SHP77 treated with DMSO at 0.1 percent for 48 hours (cell line): ENCODE results near the gene ADCY4.

Experiments
- DNase-seq: peaks from one replicate; lab custom pipeline; 2025; lab: John Stamatoyannopoulos, UW

The ADCY4 gene

DNA sequence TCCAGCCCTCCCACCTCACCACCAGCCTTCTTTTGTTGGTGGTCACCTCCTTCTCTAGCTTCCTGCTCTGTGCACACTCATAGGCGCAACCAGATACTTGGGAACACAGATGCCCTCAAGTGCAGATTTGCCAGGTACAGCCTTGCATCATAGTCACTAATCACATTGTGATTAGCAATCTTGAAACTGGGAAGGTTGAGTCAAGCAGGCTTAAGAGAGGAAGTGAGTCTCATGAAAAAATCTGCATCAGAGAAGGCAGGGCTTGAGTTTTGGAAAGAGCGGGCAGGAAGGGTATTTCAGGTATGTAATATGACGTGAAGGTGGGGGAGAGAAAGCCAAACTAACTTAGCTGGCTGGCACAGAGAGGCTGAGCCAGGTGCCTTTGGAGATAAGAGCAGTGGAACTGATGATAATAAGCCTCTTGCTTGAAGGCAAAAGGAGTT lies 60.7 kb downstream of the ADCY4 start:
- no peak for DNase-seq

DNA sequence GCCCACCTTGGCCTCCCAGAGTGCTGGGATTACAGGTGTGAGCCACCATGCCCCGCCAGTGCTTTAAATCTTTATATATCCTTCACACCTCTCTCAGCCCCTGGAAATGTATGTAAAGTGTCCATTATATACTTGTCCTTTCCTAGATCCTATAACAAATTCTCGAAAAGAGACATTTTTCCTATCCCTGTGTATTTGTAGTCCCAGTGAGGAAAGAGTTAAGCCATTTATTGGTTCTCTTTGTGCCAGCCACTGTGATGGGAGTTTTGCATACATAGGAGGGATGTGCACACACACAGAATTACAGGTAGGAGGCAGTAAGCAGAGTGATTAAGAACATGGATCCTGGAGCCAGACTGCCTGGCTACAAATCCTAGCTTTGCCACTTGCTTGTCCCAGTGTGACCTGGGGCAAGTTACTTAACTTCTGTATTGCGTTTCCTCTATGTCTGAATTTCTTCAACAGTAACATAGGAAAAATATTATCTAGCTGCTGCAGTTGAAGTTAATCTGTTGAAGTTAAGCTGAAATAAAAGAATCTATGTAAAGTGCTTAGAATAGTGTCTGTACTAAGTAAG lies 61.4 kb downstream of the ADCY4 start:
- no peak for DNase-seq

DNA sequence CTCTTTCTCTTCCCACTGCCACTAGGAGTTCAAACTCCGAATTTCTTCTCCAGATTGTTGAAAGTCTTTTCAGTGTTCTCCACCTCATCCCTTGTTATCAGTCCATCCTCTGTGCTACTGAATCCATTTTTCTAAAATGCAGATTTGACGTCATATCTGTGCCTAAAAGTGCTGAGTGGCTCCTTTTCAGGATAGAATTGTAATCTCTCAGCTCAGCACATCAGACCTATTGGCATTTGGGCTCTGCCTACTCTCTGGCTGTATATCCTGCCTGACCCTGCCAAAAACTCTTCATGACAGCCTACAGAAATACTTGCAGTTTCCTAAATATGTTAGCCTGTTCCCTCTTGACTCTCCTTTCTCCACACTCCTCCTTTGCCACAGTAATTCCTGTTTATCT lies 62.4 kb downstream of the ADCY4 start:
- DNase-seq: no peak

DNA sequence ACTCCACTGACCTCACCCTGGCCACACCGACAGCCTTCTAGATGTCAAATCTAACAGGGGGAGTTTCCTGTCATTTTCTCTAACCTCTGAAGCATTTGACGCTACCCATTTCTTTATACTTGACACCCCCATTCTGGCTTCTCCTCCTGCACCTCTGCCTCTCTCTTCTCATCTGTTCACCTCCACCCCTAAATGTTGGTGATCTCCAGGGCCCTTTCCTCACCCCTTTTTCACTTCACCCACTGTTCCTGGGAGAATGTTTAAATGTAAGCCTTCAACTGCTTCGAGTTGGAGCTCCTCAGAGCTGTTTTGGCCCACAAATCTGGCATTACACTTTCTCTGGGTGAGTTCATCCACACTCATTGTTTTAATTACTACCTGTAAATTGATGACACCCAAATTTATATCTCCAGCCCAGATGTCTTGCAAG lies 63.0 kb downstream of the ADCY4 start:
- DNase-seq: no peak

DNA sequence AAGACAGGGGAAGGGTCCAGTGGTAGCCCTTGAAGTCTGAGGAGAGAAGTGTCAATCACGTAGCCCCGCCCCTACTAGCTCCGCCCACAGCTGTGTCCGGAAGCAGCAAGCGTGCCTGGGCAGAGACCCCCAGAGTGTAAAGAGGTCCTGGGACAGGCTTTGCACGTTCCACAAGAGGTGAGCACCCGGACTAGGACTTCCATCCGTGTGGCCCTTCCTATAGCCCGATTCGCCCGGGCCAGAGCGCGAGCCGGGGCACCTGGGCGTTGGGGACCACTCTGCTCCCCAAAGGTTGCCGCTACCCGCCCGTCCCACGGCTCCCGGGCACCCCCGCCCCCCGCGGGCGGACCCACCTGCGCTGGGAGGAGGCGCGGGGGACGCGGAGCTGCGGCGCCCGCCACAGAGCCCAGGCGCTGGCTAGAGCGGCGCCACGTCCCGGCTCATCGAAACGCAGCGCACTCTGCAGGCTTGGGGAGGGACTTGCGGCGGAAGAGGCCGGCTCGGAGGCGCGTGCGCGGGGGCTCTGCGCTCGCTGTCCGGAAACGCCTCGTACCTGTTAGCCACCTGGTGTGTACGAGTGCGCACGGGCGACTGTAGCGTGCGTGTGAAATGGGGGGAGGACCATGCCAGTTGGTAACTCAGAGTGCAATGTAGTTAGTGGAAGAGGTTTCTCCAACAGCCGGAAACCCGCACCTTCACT lies 63.6 kb downstream of the ADCY4 start, which contains the start of gene RABGGTA:
TSS of gene RABGGTA (minus strand) at position 464 of the 700 bp plus-strand sequence. CDS start 482 bp downstream, outside the sequence.
- DNase-seq: peak; percentile 83

DNA sequence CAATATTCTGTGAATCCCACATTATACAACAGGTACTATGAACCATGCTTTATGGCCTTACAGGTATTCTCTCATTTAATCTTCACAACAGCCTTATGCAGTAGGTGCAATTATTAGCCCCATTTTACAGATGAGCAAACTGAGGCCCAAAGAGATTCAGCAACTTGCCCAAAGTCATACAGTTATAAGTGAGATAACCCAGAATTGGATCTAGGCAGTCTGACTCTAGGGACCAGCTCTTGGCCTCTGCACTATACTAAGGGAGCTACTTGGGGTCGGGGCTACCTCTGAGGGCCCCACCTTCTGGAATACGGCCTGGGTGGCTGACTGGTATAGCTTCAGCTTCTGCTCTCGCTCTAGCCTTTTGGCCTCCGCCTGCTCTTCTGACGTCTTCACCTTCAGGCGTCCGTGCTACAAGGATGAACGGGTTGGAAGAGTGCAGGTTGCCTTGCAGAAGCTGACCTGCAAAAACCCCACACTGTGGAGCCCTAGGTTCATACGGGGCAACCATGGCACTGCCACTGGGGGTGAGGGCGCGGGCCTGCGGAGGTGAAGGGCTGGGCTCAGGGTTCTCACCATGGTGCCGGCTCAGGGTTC lies 64.2 kb downstream of the ADCY4 start:
- no peak for DNase-seq

DNA sequence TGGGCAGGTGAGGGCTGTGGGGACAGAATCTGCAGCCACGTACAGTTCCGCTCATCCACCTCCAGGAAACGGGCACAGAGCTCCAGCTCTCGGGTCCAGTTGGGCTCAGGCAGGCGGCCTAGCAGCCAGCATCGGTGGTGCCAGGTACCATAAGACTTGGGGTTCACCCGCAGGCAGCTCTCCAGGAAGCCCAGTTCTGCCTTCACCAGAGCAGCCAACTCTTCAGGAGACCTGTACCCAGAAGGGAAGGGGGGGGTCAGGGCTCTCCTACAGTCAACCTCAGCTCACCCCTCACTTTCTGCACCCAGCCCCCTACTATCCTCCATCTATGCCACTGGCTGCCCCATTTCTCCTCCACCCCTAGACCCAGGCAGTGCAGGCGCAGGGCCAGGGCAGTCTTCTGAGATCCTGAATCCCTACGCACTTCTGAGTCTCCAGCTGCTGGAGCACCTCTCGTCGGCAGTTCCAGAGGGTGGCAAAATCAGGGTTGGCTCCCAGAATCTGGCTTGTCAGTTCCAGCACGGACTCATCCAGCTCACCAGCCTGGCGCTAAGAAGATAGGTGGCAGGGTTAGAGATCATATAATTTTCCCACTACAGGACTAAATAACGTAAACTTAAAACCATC lies 64.8 kb downstream of the ADCY4 start:
- DNase-seq: no peak

DNA sequence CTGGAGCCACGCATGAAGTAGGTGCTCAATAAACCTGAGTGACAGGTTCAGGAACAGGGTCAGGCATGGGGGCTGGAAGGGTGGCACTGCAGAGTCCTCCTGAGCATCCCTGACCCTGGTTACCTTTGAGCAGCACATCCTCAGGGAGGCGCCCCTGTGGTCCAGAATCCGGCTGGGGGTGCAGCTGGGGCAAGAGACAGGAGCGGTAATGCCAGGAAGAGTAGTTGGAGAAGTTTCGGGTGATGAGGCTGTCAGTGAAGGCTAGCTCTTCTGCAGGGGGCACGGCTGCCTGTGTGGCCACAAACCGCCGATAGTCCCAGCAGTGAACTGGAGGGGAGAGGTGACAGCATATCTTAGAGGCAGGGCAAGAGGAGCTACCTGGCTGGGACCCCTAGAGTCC lies 65.5 kb downstream of the ADCY4 start:
- no peak for DNase-seq
